Thyroid gland (tissue), 4 donors: ENCODE data around the gene STIM1. TPM values are rescaled to one million over a fixed set of nuclear protein-coding genes. Genes with fewer than 3 reads are reported as not detected.
"Not testable (repeated sequence)": the region's sequence is repeated elsewhere in the genome, so short reads cannot be mapped to it uniquely, and the experiment has no call there.

Experiments
- DNase-seq, 2 donors: peaks; one replicate each; pipeline ENCODE4 v3.0.0-alpha.2; 2019
- H3K27ac ChIP-seq, 3 donors: fragments of 200-600 bp; sonication (generic); 1 replicate in 2 of 3; 2 replicates in 1 of 3; pipeline ENCODE4 v1.5.1; 2016 to 2019; ENCODE audit warnings: mild to moderate bottlenecking in 1 of 3, moderate library complexity in 1 of 3
- H3K27me3 ChIP-seq: fragments of 200-600 bp; sonication (generic); one replicate; pipeline ENCODE4 v1.5.1; 2019
- H3K36me3 ChIP-seq, 2 donors: fragments of 200-600 bp; sonication (generic); one replicate each; pipeline ENCODE4 v1.5.1; 2016 to 2019
- H3K4me1 ChIP-seq, 2 donors: fragments of 200-600 bp; sonication (generic); one replicate each; pipeline ENCODE4 v1.5.1; 2017 to 2019
- H3K4me3 ChIP-seq, 3 donors: fragments of 200-600 bp; sonication (generic); replicated peaks in 1 of 3; 1 replicate in 2 of 3; 2 replicates in 1 of 3; pipeline ENCODE4 v1.5.1; 2016; ENCODE audit warnings: mild to moderate bottlenecking in 1 of 3
- H3K9me3 ChIP-seq: fragments of 200-600 bp; sonication (generic); one replicate; pipeline ENCODE4 v1.5.1; 2017
- CTCF ChIP-seq, 6 experiments: fragments of 200-600 bp in 3 of 6; fragments of 450-650 bp in 3 of 6; sonication (generic) in 3 of 6; IDR thresholded peaks; one replicate each; pipeline ENCODE4 v1.5.1; 2016 to 2019; ENCODE audit warnings: antibody characterized with exemption in 6 of 6, mild to moderate bottlenecking in 2 of 6, inconsistent platforms in 1 of 6, moderate library complexity in 1 of 6
- POLR2A ChIP-seq, 2 donors: fragments of 450-650 bp; IDR thresholded peaks; one replicate each; pipeline ENCODE4 v1.6.1; 2017; ENCODE audit warnings: antibody characterized with exemption in 2 of 2, mild to moderate bottlenecking in 2 of 2, moderate library complexity in 1 of 2
- WGBS, 2 donors: methylation state at CpG; one replicate each; pipeline ENCODE4 v1.1.5; 2017; 5-methylcytosine and 5-hydroxymethylcytosine counted together
- intact Hi-C: fragments of 100-400 bp; cut with DNase I; formaldehyde crosslinking; loops from one replicate; pipeline ENCODE4 v1.15.1; 2023
- total RNA-seq, 4 donors: library from RNA; depleted of rRNA; stranded (reverse); fragments of >200 nt; gene quantifications; one replicate each; pipeline ENCODE4 v1.2.3, GENCODE V29; 2016

STIM1 gene
- total RNA-seq, 4 donors from 2014 or later = 54.3 to 89.2 (median 71.0) TPM

GRCh38 chr11:4115128-4115527 lies 259.7 kb downstream of the STIM1 start:
- DNase-seq = no peak
- Histone ChIP-seq H3K4me3 (no peak overlapping the region), H3K27me3 (no peaks in the 10 kb centered on the region), H3K27ac (no peak overlapping the region), H3K36me3 (peaks cover 11 to 12% of the 10 kb centered on the region in 2 donors), H3K9me3 (no peaks in the 10 kb centered on the region), H3K4me1 (peaks cover 0 to 7% of the 10 kb centered on the region in 2 donors)
- WGBS, 2 donors = 94 to 95% methylated on average over 2 of the region's 2 CpGs
- intact Hi-C loops = no loop called here
- TF ChIP-seq CTCF (IDR thresholded peaks at IDR 0.05) = no peak
- no peak for TF ChIP-seq POLR2A (IDR thresholded peaks at IDR 0.05)

- peaks cover 8 to 14% of the 10 kb centered on the region in 2 donors for H3K36me3 ChIP-seq
- no peak for DNase-seq
- TF ChIP-seq POLR2A (IDR thresholded peaks at IDR 0.05) = no peak
- no peak for TF ChIP-seq CTCF (IDR thresholded peaks at IDR 0.05)
- WGBS, 2 donors = 81 to 89% methylated on average over 3 of the region's 3 CpGs
- peak overlapping the region in 1 of 3 donors; percentile 4 for H3K27ac ChIP-seq
- H3K9me3 ChIP-seq = no peaks in the 10 kb centered on the region
- intact Hi-C loops = no loop called here
- peaks cover 0 to 7% of the 10 kb centered on the region in 2 donors for H3K4me1 ChIP-seq
- H3K27me3 ChIP-seq = no peaks in the 10 kb centered on the region
- no peak overlapping the region for H3K4me3 ChIP-seq
Observed at GRCh38 chr11:4118107-4118506, 262.6 kb downstream of the STIM1 start.

- H3K4me3 ChIP-seq = no peak overlapping the region
- intact Hi-C loops = no loop called here
- no peaks in the 10 kb centered on the region for H3K27me3 ChIP-seq
- H3K4me1 ChIP-seq = peaks cover 0 to 3% of the 10 kb centered on the region in 2 donors
- 90 to 95% methylated on average over 4 of the region's 4 CpGs for WGBS, 2 donors
- DNase-seq = no peak
- no peak overlapping the region for H3K27ac ChIP-seq
- H3K36me3 ChIP-seq = peaks cover 11 to 29% of the 10 kb centered on the region in 2 donors
- no peak for TF ChIP-seq CTCF (IDR thresholded peaks at IDR 0.05)
- no peak for TF ChIP-seq POLR2A (IDR thresholded peaks at IDR 0.05)
- no peaks in the 10 kb centered on the region for H3K9me3 ChIP-seq
Observed at GRCh38 chr11:4123218-4123617, 267.8 kb downstream of the STIM1 start.

- intact Hi-C loops = no loop called here
- no peaks in the 10 kb centered on the region for H3K4me1 ChIP-seq
- no peaks in the 10 kb centered on the region for H3K9me3 ChIP-seq
- no peak overlapping the region for H3K4me3 ChIP-seq
- WGBS, 2 donors = 96 to 97% methylated on average over 6 of the region's 6 CpGs
- H3K36me3 ChIP-seq = peaks cover 11 to 29% of the 10 kb centered on the region in 2 donors
- no peaks in the 10 kb centered on the region for H3K27me3 ChIP-seq
- DNase-seq = no peak
- no peak for TF ChIP-seq CTCF (IDR thresholded peaks at IDR 0.05)
- no peak for TF ChIP-seq POLR2A (IDR thresholded peaks at IDR 0.05)
- H3K27ac ChIP-seq = no peak overlapping the region
Observed at GRCh38 chr11:4125141-4125540, 269.7 kb downstream of the STIM1 start.

GRCh38 chr11:4127357-4127756 lies 271.9 kb downstream of the STIM1 start:
- Histone ChIP-seq H3K9me3 (no peaks in the 10 kb centered on the region), H3K4me1 (no peaks in the 10 kb centered on the region), H3K36me3 (peaks cover 4 to 18% of the 10 kb centered on the region in 2 donors), H3K27me3 (no peaks in the 10 kb centered on the region), H3K27ac (no peak overlapping the region), H3K4me3 (no peak overlapping the region)
- DNase-seq = no peak
- TF ChIP-seq POLR2A (IDR thresholded peaks at IDR 0.05) = no peak
- no peak for TF ChIP-seq CTCF (IDR thresholded peaks at IDR 0.05)
- 63 to 72% methylated on average over 1 of the region's 1 CpG for WGBS, 2 donors
- intact Hi-C loops = no loop called here

- H3K4me3 ChIP-seq, H3K27me3 ChIP-seq, DNase-seq, H3K27ac ChIP-seq, H3K9me3 ChIP-seq, H3K4me1 ChIP-seq, intact Hi-C loops: not testable (repeated sequence)
- peaks cover 0 to 10% of the 10 kb centered on the region in 2 donors for H3K36me3 ChIP-seq
- 95 to 96% methylated on average over 4 of the region's 4 CpGs for whole genome bisulfite sequencing, 2 donors
Observed at GRCh38 chr11:4130219-4130618, 274.8 kb downstream of the STIM1 start.
